ENCODE results near the gene TREH. TPM values are rescaled to one million over a fixed set of nuclear protein-coding genes. Genes with fewer than 3 reads are reported as not detected.

Gene TREH
- total RNA-seq, 1 experiment from 2014 or later: not detected

DNA sequence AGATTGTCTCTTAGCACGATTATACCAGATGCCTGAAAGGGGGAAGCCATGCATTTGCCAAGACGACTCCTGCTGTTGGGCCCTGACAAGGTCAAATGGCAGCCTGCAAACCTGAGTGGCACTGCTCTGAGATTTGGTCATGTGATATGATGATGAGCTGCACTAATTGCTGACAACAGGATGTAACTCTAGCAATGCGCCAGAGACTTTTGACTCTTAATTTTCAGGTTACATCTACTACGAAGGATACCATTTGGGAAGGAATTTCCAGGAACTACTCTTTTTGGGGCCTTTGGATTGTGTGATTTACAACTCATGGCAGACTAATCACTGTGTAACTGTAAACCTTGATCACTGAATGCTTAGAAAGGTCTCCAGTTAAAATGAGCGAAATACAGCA is 13.1 kb downstream of the TREH start:
- H3K4me1 Mint-ChIP-seq: peaks cover 18 to 19% of the 10 kb centered on the region in 2 experiments
- no peak overlapping the region for H3K56ac ChIP-seq (ENCODE audit: insufficient read length, low read depth, low read length)
- peaks cover 2% of the 10 kb centered on the region for H3K27me3 Mint-ChIP-seq (ENCODE audit: low read depth)
- no peak overlapping the region for H3K4ac ChIP-seq (ENCODE audit: low read depth, low read length)
- H3K18ac ChIP-seq (ENCODE audit: insufficient read length, low read depth, low read length): no peak overlapping the region
- H4K91ac ChIP-seq (ENCODE audit: insufficient read length, low read depth, low read length): no peak overlapping the region
- DNase-seq: peak; percentile 23
- no peak overlapping the region for H2BK5ac ChIP-seq (ENCODE audit: insufficient read length, low read length)
- H2AFZ ChIP-seq (ENCODE audit: low read length): no peak overlapping the region
- no peak overlapping the region for H2BK20ac ChIP-seq (ENCODE audit: low read depth, low read length, poor library complexity, severe bottlenecking)
- H2BK120ac ChIP-seq (ENCODE audit: low read depth, low read length, poor library complexity, severe bottlenecking): no peak overlapping the region
- no CpG with 5 or more reads among the region's 5 CpGs for WGBS (ENCODE audit: extremely low coverage, insufficient read length, low lambda C conversion rate)
- no peak overlapping the region for H3T11ph ChIP-seq (ENCODE audit: low read length)
- H2BK15ac ChIP-seq (ENCODE audit: low read depth, low read length): no peak overlapping the region
- H3K27ac ChIP-seq (ENCODE audit: insufficient read length, low read depth, low read length): no peak overlapping the region
- no peak overlapping the region for H4K5ac ChIP-seq (ENCODE audit: insufficient read length, low read depth, low read length)
- H3K9ac ChIP-seq (ENCODE audit: extremely low read depth, insufficient read length, low read length): no peak overlapping the region
- no peak overlapping the region; a peak in 1 of 5 replicates for H3K4me3 Mint-ChIP-seq
- H2AK5ac ChIP-seq (ENCODE audit: insufficient read length, low read length): no peak overlapping the region
- no peaks in the 10 kb centered on the region for H3K79me2 ChIP-seq (ENCODE audit: insufficient read depth, low read length)
- no peak for TF ChIP-seq CTCF (conservative IDR thresholded peaks at IDR 0.05)
- no peak overlapping the region for H3K4me2 ChIP-seq (ENCODE audit: insufficient read depth, insufficient read length, low read length)
- H3K4me1 ChIP-seq (ENCODE audit: insufficient read depth, low read length): no peaks in the 10 kb centered on the region
- H3K79me1 ChIP-seq (ENCODE audit: insufficient read depth, low read depth, low read length, poor library complexity, severe bottlenecking): no peaks in the 10 kb centered on the region
- no peak overlapping the region for H3K27ac Mint-ChIP-seq
- H3K9me3 Mint-ChIP-seq: peaks cover 0 to 3% of the 10 kb centered on the region in 2 experiments; a peak in 2 of 5 replicates
- no peaks in the 10 kb centered on the region for H3K9me3 ChIP-seq (ENCODE audit: control insufficient read depth, low read depth, low read length)
- no peaks in the 10 kb centered on the region for H3K23me2 ChIP-seq (ENCODE audit: insufficient read length, low read depth, low read length, poor library complexity, severe bottlenecking)
- H4K20me1 ChIP-seq (ENCODE audit: control insufficient read depth, insufficient read depth, insufficient read length): no peaks in the 10 kb centered on the region
- H4K8ac ChIP-seq (replicated peaks; ENCODE audit: insufficient read length, low read depth, low read length): no peak overlapping the region
- H3K14ac ChIP-seq (ENCODE audit: insufficient read depth, low read length): no peak overlapping the region
- no peak overlapping the region for H2BK12ac ChIP-seq (ENCODE audit: insufficient read length, low read depth, low read length)
- no peaks in the 10 kb centered on the region; the same call in 1 of the 2 replicates for H3K27me3 ChIP-seq (ENCODE audit: insufficient read depth, low read length)
- no peaks in the 10 kb centered on the region; a peak in 1 of 7 replicates for H3K36me3 Mint-ChIP-seq (ENCODE audit: insufficient read depth in 1 of 3, low read depth in 3 of 3)
- no peak overlapping the region for H3K23ac ChIP-seq (ENCODE audit: insufficient read length, low read depth, low read length)

Measured in H9 (cell line).